Calu3 (cell line): Measurements from ENCODE around the gene PPARG. TPM values are rescaled to one million over a fixed set of nuclear protein-coding genes. Genes with fewer than 3 reads are reported as not detected.
"Not testable (repeated sequence)": the region's sequence is repeated elsewhere in the genome, so short reads cannot be mapped to it uniquely, and the experiment has no call there.

Experiments
- BruUV-seq: library from RNA; stranded (reverse); fragments of 400-500 nt; replicated peaks from 2 replicates; lab custom pipeline; 2021; lab: Mats Ljungman, UMichigan
- CTCF ChIA-PET: fragments of 300-600 bp; sonication (Branson Sonifier 250); formaldehyde crosslinking; loops from one replicate; lab custom pipeline; 2022; ENCODE audit warnings: antibody characterized with exemption; lab: Charles Lee
- DNase-seq: peaks from one replicate; pipeline ENCODE4 v3.0.0; 2022
- H3K27ac Mint-ChIP-seq: one replicate; pipeline ENCODE4 v1.8.0; 2022; ENCODE audit warnings: mixed read lengths; ENCODE audit not compliant: unreplicated experiment
- H3K27me3 Mint-ChIP-seq: one replicate; pipeline ENCODE4 v1.8.0; 2022; ENCODE audit warnings: mixed read lengths; ENCODE audit not compliant: unreplicated experiment
- H3K36me3 Mint-ChIP-seq: one replicate; pipeline ENCODE4 v1.8.0; 2022; ENCODE audit warnings: mild to moderate bottlenecking, moderate library complexity, mixed read lengths; ENCODE audit not compliant: insufficient read depth, unreplicated experiment
- H3K4me1 Mint-ChIP-seq: one replicate; pipeline ENCODE4 v1.8.0; 2022; ENCODE audit warnings: mild to moderate bottlenecking, low read depth, mixed read lengths; ENCODE audit not compliant: unreplicated experiment
- H3K4me3 Mint-ChIP-seq: one replicate; pipeline ENCODE4 v1.8.0; 2022; ENCODE audit warnings: mild to moderate bottlenecking, low read depth, moderate library complexity, mixed read lengths; ENCODE audit not compliant: unreplicated experiment
- H3K9me3 Mint-ChIP-seq: one replicate; pipeline ENCODE4 v1.8.0; 2022; ENCODE audit warnings: low read depth, mixed read lengths; ENCODE audit not compliant: unreplicated experiment
- CTCF ChIP-seq: fragments of 200-600 bp; IDR thresholded peaks from one replicate; pipeline ENCODE4 v1.8.0; 2022; ENCODE audit warnings: antibody characterized with exemption; ENCODE audit not compliant: unreplicated experiment
- intact Hi-C: fragments of 100-400 bp; cut with micrococcal nuclease; formaldehyde crosslinking; loops from one replicate; pipeline ENCODE4 v1.10.0; 2022; ENCODE audit not compliant: unreplicated experiment
- total RNA-seq: library from RNA; stranded (reverse); gene quantifications from 2 replicates; pipeline ENCODE4 v1.2.3, GENCODE V29; 2022

Gene PPARG
- total RNA-seq, 1 experiment from 2014 or later, result 85.8 TPM

- peaks cover 54% of the 10 kb centered on the region for H3K4me1 Mint-ChIP-seq
- no peak for TF ChIP-seq CTCF
- no peaks in the 10 kb centered on the region for H3K27me3 Mint-ChIP-seq
- intact Hi-C loops, result no loop called here
- no peak overlapping the region for H3K4me3 Mint-ChIP-seq
- CTCF ChIA-PET, result interaction anchor here (0.5 kb wide), 1 partner anchor 11 kb away, joined by 5 read pairs; no protein-coding TSS in a partner anchor
- DNase-seq, result no peak
- H3K36me3 Mint-ChIP-seq, result peaks cover 6% of the 10 kb centered on the region
- no TSS peak for BruUV-seq
- no peaks in the 10 kb centered on the region for H3K9me3 Mint-ChIP-seq
- no peak overlapping the region for H3K27ac Mint-ChIP-seq
These were observed 179.4 kb downstream of the PPARG start for GRCh38 chr3:12468276-12468675.

- CTCF ChIA-PET, result no interaction called here
- H3K4me3 Mint-ChIP-seq, result no peak overlapping the region
- DNase-seq, result no peak
- intact Hi-C loops, result no loop called here
- BruUV-seq, result no TSS peak
- H3K9me3 Mint-ChIP-seq, result no peaks in the 10 kb centered on the region
- no peak overlapping the region for H3K27ac Mint-ChIP-seq
- no peak for TF ChIP-seq CTCF
- H3K27me3 Mint-ChIP-seq, result no peaks in the 10 kb centered on the region
- H3K4me1 Mint-ChIP-seq, result peaks cover 54% of the 10 kb centered on the region
- peaks cover 6% of the 10 kb centered on the region for H3K36me3 Mint-ChIP-seq
These were observed 179.9 kb downstream of the PPARG start for GRCh38 chr3:12468757-12469156.

GRCh38 chr3:12469222-12469621 lies 180.4 kb downstream of the PPARG start:
- H3K4me1 Mint-ChIP-seq, result peaks cover 52% of the 10 kb centered on the region
- H3K27me3 Mint-ChIP-seq, BruUV-seq, H3K4me3 Mint-ChIP-seq, intact Hi-C loops, H3K36me3 Mint-ChIP-seq, DNase-seq, H3K27ac Mint-ChIP-seq, H3K9me3 Mint-ChIP-seq: not testable (repeated sequence)
- CTCF ChIA-PET, result interaction anchor here (2.4 kb wide), 1 partner anchor 10 kb away, joined by 13 read pairs; no protein-coding TSS in a partner anchor

GRCh38 chr3:12470111-12470510 lies 181.2 kb downstream of the PPARG start:
- no peaks in the 10 kb centered on the region for H3K9me3 Mint-ChIP-seq
- no peaks in the 10 kb centered on the region for H3K27me3 Mint-ChIP-seq
- CTCF ChIA-PET, result interaction anchor here (0.8 to 2.4 kb wide), 2 partner anchors 10 to 22 kb away, joined by 3 to 13 read pairs; no protein-coding TSS in a partner anchor
- no peak overlapping the region for H3K4me3 Mint-ChIP-seq
- no peak for TF ChIP-seq CTCF
- H3K36me3 Mint-ChIP-seq, result peaks cover 6% of the 10 kb centered on the region
- intact Hi-C loops, result loop anchor here (2.0 to 5.0 kb wide), 2 partner anchors 25 to 63 kb away; no protein-coding TSS in a partner anchor
- H3K27ac Mint-ChIP-seq, result no peak overlapping the region
- BruUV-seq, result no TSS peak
- DNase-seq, result no peak
- peaks cover 43% of the 10 kb centered on the region for H3K4me1 Mint-ChIP-seq

- intact Hi-C loops, result loop anchor here (2.0 to 5.0 kb wide), 2 partner anchors 26 to 63 kb away; no protein-coding TSS in a partner anchor
These were observed 181.8 kb downstream of the PPARG start for GRCh38 chr3:12470680-12471079.

More at GRCh38 chr3:12470680-12471079, 181.8 kb downstream of the PPARG start:
- H3K27ac Mint-ChIP-seq, result peak overlapping the region; percentile 83
- peaks cover 6% of the 10 kb centered on the region for H3K36me3 Mint-ChIP-seq
- DNase-seq, result no peak
- H3K4me3 Mint-ChIP-seq, result no peak overlapping the region
- CTCF ChIA-PET, result interaction anchor here (1.0 to 2.4 kb wide), 3 partner anchors 9 to 23 kb away, joined by 3 to 13 read pairs (median 5); no protein-coding TSS in a partner anchor
- TF ChIP-seq CTCF, result no peak
- H3K27me3 Mint-ChIP-seq, result no peaks in the 10 kb centered on the region
- no TSS peak for BruUV-seq
- H3K4me1 Mint-ChIP-seq, result peaks cover 38% of the 10 kb centered on the region
- no peaks in the 10 kb centered on the region for H3K9me3 Mint-ChIP-seq
